NCI-H748 (cell line): ENCODE data around the gene GAS2L3.
"Not testable (repeated sequence)": the region's sequence is repeated elsewhere in the genome, so short reads cannot be mapped to it uniquely, and the experiment has no call there.

Experiments used
- DNase-seq: peaks from one replicate; lab custom pipeline; 2025; ENCODE audit not compliant: unreplicated experiment; lab: John Stamatoyannopoulos, UW

The GAS2L3 gene

DNA sequence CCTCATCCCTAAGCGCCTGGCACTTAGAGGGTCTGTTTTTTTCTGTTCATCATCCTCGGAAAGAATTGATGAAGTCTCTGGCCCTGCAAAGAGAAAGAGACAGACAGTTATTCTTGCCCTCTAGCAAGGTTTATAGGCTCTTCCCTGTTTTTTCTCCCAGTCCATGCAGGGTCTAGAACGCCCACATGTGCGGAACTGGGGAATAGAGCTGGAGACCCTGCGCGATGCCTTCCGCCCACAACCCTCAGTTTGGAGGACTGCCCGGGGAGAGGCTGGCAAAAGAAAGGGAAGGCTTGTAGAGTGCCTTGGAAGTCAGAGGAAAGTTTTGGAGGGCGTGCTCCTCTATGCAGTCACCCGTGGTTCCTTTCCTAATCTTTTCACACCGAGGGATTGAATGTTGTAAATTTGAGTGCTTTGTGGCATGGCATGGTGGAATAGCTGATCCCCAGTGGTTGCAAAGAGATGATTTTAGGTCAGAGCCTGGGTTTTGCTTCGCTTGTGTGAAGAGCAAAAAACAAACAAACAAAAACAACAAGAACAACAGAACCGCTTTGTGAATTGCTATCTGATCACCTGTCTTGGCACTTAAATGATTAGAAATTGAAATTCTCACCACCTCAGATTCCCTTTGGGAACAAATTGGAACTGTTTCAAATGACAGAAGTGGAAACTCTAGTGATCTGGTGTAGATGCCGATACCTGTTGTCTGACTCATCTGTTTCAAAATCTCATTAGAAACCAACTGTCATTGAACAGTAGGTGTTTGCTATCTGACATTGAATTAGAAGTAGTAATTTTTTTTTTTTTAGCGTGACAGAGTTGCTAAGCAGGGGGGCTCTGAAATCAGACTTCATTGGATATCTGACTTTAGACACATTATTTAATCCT is 947 bp downstream of the GAS2L3 start:
- DNase-seq = peak; percentile 62

DNA sequence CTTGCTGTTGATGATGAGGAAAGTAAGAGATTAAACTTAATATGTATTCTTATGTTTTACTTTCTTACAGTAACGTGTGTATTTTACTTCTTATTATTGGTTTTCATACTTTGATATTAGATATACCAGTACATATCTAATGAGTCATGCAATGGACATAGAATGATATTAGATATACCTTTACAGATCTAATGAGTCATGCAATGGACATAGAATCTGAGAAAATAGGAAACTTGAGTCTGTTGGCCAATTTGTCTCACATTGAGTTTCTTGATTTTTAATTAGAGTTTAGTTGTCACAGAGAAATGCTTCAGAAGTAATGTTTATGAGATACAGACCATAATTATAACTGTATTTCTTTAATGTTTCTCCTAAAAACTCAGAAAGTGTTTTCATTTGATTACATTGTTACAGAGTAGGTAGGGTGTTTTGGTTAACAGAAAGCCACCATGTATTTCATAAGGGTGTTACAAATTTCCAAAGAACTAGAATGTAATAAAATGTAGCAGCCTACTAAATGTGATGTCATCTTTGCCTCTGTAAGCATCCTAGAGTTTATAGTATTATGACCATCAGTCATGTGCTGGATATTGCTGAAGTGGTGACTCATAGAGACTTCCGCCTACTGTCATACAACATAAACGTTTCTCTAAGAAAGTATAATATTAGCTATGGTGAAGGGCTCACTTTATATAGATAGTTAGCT is 3.0 kb downstream of the GAS2L3 start:
- DNase-seq = no peak

DNA sequence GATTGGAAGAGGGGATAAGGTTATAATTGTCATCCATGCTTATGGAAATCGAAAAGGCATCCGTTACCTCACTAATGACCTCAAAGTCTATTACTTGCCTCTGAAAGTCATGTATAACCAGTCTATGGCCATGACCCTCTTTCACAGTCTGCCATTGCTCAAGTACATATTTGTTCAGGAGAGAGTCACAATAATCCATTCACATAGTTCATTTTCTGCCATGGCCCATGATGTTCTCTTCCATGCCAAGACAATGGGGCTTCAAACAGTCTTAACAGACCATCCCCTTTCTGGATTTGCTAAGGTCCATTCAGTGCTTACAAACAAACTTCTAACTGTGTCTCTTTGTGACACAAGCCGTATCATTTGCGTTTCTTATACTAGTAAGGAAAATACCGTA is 5.4 kb downstream of the GAS2L3 start:
- DNase-seq = no peak

DNA sequence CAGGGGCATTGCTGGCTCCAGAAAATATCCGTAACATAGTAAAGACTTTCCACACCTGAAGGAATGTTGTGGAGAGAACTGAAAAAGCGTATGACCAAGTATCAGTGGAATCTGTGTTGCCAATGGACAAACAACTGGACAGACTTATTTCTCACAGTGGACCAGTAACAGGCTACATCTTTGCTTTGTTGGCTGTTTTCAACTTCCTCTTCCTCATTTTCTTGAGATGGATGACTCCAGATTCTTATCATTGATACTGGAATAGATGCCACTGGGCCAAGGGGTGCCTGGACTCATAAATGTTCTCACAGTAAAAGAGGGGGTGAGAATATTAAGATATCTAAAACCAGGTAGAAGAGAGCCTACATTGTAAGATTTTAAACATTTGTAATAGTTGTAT is 6.4 kb downstream of the GAS2L3 start:
- no peak for DNase-seq

DNA sequence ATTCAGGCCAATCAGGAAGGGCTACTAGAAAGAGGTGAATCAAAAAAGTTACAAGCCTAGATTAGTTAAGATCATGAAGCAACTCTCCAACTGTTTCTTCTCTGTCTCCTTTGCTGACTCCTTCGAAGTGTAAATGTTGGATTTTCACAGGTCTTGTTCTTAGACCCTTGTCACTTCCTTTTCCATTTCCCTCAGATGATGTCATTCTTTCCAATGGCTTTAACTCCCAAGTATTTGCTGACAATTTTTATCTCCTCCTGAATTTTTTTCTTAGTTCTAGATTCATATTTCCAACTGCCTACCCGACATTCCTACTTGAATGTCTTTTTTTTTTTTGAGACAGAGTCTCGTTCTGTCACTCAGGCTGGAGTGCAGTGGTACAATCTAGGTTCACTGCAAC is 10.8 kb downstream of the GAS2L3 start:
- no peak for DNase-seq

DNA sequence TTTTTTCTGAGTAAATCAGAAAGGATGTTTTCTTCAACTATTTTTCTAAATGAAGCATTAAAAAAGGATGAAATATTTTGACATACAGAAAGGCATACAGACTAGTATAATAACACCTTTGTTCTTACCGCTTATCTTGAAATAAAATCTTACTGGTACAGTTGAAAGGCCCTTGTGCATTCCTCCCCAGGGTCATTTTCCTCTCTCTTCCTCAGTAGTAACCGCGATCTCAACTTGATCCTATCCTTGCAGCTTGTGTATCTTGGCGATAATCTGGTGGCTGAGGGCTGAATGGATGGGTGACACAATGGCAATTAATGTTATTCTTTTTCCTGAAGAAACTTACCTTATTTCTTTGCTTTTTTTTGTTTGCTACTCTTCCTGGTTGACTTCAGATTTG is 18.5 kb downstream of the GAS2L3 start:
- no peak for DNase-seq

DNA sequence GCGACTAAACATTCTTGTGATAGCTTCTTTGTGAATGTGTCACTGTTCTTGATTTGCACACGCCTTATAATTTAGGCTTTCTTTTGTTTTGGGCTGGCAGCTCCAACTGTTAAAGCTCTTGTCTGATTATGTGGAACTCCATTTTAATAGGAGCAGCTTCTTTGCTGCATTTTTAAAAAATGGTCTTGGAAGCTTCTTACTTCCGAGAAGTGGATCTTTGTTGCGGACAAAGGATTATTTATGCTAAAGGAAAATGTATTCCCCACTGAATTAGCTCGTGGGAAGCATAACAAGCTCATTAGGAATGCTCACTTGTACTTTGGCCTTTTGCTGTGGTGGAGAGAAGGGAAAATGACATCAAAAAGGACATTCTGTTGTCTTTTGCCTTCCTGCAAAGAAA is 20.0 kb downstream of the GAS2L3 start:
- no peak for DNase-seq

DNA sequence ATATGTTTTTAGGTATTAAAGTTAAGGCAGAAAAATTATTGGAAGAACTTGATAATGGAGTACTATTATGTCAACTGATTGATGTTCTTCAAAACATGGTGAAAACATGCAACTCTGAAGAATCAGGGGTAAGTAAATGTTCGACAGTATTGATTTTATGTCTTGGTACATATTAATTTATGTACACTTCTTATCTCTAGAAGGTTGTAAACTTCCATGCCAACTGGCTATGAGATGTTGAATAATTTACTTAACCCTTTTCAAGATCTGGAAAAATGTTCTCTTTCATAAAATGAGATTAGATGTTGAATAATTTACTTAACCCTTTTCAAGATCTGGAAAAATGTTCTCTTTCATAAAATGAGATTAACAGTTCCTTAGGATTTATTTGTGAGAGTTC is 28.1 kb downstream of the GAS2L3 start:
- DNase-seq = no peak

DNA sequence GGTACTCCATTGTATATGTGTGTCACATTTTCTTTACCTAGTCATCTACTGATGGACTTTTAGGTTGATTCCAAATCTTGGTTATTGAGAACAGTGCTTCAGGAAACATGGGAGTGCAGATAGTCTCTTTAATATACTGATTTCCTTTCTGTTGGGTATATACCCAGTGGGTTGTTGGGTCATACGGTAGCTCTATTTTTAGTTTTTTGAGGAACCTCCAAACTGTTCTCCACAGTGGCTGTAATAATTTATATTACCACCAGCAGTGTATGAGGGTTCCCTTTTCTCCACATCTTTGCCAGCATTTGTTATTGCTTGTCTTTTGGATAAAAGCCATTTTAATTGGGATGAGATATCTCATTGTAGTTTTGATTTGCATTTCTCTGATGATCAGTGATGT is 29.5 kb downstream of the GAS2L3 start:
- DNase-seq = not testable (repeated sequence)

DNA sequence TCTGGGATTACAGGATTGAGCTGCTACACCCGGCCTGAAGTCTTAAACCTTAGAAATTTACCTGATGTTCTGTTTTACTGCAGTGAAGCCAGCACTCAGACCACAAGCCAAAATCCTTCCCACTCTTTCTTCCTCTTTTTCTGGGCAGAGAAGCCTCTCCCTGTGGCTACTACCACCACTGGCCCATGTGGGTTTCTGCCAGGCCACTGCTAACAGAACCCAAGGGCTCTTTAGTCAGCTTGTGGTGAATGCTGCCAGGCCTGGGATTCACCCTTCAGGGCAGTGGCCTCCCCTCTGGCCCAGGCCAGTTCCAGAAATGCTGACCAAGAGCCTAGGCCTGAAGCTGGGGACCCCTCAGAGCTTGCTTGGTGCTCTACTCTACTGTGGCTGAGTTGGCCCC is 35.3 kb downstream of the GAS2L3 start:
- DNase-seq = no peak

DNA sequence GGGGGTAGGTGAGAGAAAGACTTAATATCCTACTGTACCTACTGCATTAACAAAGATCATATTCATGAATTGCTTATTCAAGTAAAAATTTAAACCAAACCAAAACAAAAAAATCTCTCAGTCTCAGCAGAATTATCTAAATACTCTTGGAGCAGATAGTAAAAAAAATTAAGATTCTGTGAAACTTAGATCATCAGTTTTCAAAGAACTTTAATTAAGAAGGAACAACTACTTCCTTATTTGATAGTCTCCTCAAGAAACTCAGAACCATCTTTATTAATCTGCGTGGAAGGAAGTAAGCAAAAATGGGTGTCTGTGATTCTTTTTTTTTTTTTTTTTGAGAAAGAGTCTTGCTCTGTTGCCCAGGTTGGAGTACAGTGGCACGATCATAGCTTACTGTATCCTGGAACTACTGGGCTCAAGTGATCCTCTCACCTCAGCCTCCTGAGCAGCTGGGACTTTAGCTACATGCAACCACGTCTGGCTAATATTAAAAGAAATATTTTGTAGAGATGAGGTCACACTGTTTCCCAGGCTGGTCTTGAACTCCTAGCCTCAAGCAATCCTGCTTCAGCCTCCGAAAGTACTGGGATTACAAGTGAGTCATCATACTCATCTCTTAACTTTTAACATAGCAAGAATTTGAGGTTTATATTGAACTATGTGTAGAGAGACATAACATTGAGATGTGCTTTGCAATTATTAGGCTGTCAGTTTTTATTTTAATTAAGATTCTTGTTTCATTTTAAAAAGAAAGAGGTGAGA is 37.4 kb downstream of the GAS2L3 start:
- no peak for DNase-seq

DNA sequence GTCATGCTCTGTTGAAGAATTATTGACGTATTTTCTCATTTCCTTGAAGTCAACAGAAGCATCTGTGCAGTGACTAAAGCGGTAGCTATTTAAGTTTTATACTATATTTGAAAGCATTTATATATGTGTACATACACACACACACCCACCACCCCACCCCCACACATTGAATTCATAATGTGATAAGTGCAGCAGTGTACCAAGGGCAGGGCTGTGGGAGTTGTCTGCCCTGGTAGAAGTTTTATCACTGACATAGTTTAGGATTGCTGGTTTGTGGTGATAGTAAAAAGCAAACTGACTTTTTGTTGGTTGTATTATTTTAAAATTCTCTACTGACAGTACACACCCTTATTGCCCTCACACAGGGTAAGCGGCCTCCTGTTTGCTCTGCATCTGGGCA is 39.1 kb downstream of the GAS2L3 start:
- no peak for DNase-seq

DNA sequence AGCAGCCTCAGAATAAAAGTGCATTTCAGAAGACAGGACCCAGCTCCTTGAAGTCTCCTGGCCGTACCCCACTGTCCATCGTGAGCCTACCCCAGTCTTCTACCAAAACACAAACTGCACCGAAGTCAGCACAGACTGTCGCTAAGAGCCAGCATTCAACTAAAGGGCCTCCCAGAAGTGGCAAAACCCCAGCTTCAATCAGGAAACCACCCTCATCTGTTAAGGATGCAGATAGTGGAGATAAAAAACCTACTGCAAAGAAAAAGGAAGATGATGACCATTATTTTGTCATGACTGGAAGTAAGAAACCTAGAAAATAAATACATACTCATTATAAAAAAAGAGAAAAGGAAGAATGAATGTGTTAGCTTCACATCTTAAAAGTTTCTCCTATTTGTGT is 51.1 kb downstream of the GAS2L3 start:
- no peak for DNase-seq

DNA sequence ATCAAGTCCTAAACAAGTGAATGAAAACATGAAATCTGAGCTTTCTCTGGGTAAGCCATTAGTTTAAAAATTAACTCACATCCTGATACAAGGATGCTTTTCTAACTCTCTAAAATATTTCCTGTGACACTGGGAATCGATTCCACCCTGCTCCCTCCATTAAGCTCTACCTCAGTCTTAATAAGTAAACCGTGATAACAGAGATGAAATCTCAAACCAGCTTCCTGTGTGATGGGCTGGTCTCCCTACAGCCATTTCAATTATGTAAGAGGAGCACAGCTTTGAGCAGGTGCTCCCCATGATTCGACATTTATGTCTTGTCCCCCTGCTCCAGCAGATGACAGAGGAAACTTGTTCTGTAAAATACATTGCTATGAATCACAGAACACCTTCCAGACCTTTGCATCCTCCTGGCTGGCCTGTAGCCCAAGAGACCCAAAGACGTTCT is 59.0 kb downstream of the GAS2L3 start:
- DNase-seq = no peak

DNA sequence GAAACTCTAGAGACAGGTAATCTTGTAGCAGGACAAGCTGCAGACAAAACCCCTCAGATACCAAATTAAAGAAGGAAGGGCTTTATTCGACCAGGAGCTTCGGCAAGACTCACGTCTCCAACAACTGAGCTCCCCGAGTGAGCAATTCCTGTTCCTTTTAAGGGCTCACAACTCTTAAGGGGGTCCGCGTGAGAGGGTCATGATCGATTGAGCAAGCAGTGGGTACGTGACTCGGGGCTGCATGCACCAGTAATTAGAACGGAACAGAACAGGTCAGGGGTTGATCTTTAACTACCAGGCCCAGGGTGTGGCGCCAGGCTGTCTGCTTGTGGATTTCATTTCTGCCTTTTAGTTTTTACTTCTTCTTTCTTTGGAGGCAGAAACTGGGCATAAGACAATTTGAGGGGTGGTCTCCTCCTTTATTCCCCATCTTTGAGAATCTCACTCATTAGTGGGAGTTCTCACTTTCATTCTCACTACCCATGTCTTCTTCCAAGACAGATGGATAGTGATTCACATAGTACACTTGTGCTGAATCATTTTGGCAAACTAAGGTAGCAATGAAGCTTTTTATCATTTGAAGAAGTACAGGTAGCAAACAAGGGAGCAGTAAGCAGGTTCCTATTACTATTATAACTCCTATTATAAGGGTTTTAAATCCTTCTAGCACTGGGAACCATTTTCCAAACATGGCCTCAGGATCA is 59.8 kb downstream of the GAS2L3 start:
- DNase-seq = not testable (repeated sequence)

DNA sequence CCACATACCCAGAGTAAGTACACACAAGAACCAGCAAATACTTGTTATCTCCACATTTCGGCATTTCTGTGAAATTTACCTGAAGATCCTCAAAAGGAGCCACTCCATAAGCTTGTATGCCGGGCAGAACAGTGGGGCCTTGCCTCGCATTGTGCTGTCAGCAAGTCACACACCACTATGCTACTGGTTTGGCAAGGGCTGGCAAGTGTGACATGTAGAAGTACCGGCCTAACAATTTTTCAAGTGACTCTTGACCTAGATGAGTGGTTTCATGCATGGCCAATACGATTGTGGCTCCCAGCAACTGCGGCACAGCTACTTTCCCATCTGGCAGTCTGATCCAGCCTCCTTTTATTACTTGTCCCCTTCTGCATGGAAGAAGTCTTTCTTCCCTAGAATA is 69.8 kb downstream of the GAS2L3 start:
- DNase-seq = no peak

DNA sequence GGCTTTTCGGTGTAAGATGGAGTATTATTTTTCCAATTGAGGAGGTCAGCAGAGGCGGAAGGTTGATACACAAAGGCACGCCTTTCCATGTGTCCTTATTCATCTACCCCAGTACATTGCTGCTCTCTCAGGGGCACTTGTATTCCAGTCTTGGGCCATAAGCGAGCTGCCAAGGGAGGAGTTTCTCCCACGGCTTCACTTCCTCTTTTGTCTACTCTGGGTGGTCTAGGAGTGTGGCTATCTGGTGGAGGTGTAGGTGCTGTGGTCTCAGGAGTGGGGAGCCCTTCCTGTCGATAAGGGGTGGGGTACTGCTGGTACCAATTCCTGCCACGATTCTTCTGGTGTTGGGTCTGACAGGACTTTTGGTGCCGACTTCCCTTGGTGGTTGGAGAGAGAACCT is 73.4 kb downstream of the GAS2L3 start:
- DNase-seq = no peak

DNA sequence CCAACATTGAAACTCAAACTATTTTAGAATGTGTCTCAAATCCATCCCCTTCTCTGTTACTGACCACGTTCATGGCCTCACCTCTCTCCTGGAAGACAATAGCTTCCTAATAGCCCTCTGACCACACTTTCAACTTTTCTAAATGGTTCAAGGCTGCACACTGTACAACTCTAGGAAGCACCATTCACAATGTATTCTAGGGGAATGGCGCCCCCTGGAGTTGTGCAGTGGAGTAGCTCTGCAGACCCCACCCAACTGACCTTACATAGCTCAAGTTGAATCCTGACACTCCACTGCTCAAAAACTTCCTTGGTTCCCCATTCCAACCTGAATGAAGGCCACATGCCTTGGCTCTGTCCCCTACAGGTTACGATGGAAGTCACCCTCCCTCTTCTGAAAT is 77.6 kb downstream of the GAS2L3 start:
- DNase-seq = no peak

DNA sequence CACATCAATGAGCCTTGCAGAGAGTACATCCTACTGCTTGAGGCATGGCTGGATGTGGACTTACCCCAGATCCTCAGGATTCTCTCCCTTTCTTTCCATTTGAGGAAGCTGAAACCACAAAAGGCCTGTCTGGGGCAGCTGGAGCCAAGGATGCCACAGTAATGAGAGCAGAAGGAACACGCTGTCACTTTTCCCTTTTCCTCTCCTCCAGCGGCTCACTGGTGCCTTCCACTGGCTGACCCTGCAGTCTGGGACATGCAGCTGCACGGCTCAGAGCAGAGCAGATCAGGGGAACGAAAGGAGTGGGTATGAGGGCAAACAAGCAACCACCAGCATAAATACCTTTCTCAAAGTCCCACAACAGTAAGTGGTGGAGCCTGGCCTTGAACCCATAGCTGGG is 78.2 kb downstream of the GAS2L3 start:
- no peak for DNase-seq

DNA sequence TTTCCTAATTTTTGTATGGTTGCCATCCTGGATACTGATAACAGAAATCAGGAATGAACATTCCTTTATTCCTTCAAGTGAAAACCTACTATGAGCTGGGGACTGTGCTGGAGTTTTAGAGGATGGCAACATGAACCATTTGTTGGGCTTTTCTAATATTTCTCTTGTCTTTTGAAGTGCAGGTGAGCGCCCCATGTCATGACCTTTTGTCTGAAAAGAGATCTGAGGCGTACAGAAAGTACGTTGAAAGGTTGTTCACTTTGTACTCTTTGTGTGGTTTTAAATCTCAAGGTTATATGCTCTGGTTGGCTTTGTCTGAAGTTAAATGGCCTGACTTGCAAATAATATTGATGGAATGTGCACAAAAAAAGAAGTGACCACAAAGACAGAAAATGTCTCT is 79.0 kb downstream of the GAS2L3 start:
- DNase-seq = no peak

DNA sequence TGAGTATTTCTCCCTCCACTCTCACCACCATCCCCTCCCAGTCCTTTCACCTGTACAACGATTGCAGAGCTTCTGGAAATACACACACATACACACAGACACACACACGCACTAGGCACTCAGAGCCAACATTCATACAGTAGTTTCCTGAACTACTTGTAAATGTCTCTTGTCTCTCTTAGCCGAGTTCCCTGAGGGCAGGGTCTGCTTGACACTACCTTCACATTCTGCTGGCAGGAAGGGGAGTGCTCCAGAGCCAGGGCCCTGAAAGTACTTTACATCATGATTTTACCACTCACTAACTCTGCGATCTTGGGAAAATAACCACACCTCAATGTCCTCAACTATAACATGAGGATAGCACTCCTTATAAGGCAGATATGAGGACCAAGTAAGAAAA is 82.7 kb downstream of the GAS2L3 start:
- no peak for DNase-seq
